NCI-H2107 treated with DMSO at 0.1 percent for 48 hours (cell line): ENCODE measurements around the gene AHCYL1.
"Not testable (repeated sequence)": the region's sequence is repeated elsewhere in the genome, so short reads cannot be mapped to it uniquely, and the experiment has no call there.

Source experiments
- DNase-seq: peaks from one replicate; lab custom pipeline; 2025; ENCODE audit not compliant: unreplicated experiment; lab: John Stamatoyannopoulos, UW

AHCYL1 gene

GRCh38 chr1:109984456-109985246, at the start of gene AHCYL1:
Gene AHCYL1, plus strand, starts transcription at chr1:109984765. Its CDS starts 288 bp downstream, at chr1:109985053.
- peak; percentile 99 for DNase-seq

GRCh38 chr1:109935451-109935900, 49.1 kb upstream of the AHCYL1 start:
- no peak for DNase-seq

- no peak for DNase-seq
These were observed 46.8 kb upstream of the AHCYL1 start for GRCh38 chr1:109937738-109938137.

- DNase-seq = no peak
These were observed 46.0 kb upstream of the AHCYL1 start for GRCh38 chr1:109938556-109938955.

GRCh38 chr1:109942434-109942833, 42.1 kb upstream of the AHCYL1 start:
- no peak for DNase-seq

- no peak for DNase-seq
These were observed 40.0 kb upstream of the AHCYL1 start for GRCh38 chr1:109944541-109944940.

- DNase-seq = no peak
These were observed 38.1 kb upstream of the AHCYL1 start for GRCh38 chr1:109946511-109946910.

- DNase-seq = no peak
These were observed 36.8 kb upstream of the AHCYL1 start for GRCh38 chr1:109947582-109948284.

- no peak for DNase-seq
These were observed 36.3 kb upstream of the AHCYL1 start for GRCh38 chr1:109948285-109948630.

GRCh38 chr1:109950038-109950437, 34.5 kb upstream of the AHCYL1 start:
- DNase-seq = no peak

- no peak for DNase-seq
These were observed 34.1 kb upstream of the AHCYL1 start for GRCh38 chr1:109950509-109950908.

- DNase-seq = not testable (repeated sequence)
These were observed 33.1 kb upstream of the AHCYL1 start for GRCh38 chr1:109951501-109951900.

- no peak for DNase-seq
These were observed 30.5 kb upstream of the AHCYL1 start for GRCh38 chr1:109954041-109954512.

- no peak for DNase-seq
These were observed 25.0 kb upstream of the AHCYL1 start for GRCh38 chr1:109959632-109959973.

- peak; percentile 78 for DNase-seq
These were observed 24.4 kb upstream of the AHCYL1 start for GRCh38 chr1:109959974-109960744.

- no peak for DNase-seq
These were observed 23.8 kb upstream of the AHCYL1 start for GRCh38 chr1:109960745-109961094.

- no peak for DNase-seq
These were observed 20.7 kb upstream of the AHCYL1 start for GRCh38 chr1:109963864-109964263.

- peak; percentile 18 for DNase-seq
These were observed 15.3 kb upstream of the AHCYL1 start for GRCh38 chr1:109969146-109969829.

GRCh38 chr1:109969907-109970306, 14.7 kb upstream of the AHCYL1 start:
- no peak for DNase-seq

GRCh38 chr1:109971559-109971958, 13.0 kb upstream of the AHCYL1 start:
- no peak for DNase-seq

- no peak for DNase-seq
These were observed 10.4 kb upstream of the AHCYL1 start for GRCh38 chr1:109974191-109974590.
